AG10803 (cell line): ENCODE data around the gene NDUFA13.

Experiments
- DNase-seq: peaks from one replicate; pipeline ENCODE4 v3.0.0; 2010; ENCODE audit warnings: low read depth
- H3K4me3 ChIP-seq: 2 replicates; pipeline ENCODE4 v1.5.1; 2011; ENCODE audit warnings: mild to moderate bottlenecking, low read length, control low read depth
- TF ChIP-seq, protein P1 (sequence below): conservative IDR thresholded peaks from 2 replicates; pipeline ENCODE4 v1.5.1; 2011; ENCODE audit warnings: mild to moderate bottlenecking, low read length, control low read depth, inconsistent platforms

Gene NDUFA13

DNA sequence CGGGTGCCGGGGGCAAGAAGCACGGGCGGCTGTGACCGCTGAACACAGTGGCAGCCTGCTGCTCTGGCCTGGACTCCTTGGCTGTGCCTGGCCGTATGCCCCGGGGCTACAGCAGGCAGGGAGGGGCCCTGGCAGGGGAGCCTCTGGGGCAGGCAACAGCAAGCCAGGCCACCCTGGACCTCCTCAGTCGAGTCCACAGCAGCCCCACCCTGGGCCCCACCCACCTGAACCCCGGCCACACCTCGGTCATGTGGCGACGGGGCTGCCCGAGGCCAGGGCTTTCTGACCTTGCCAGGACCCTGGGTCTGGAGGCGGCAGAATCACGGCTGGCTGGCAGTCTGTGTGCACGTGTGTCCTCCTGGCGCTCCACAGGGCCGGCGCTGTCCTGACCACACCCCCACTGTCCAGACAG lies 30.7 kb downstream of the NDUFA13 start:
- TF ChIP-seq, protein P1, sequence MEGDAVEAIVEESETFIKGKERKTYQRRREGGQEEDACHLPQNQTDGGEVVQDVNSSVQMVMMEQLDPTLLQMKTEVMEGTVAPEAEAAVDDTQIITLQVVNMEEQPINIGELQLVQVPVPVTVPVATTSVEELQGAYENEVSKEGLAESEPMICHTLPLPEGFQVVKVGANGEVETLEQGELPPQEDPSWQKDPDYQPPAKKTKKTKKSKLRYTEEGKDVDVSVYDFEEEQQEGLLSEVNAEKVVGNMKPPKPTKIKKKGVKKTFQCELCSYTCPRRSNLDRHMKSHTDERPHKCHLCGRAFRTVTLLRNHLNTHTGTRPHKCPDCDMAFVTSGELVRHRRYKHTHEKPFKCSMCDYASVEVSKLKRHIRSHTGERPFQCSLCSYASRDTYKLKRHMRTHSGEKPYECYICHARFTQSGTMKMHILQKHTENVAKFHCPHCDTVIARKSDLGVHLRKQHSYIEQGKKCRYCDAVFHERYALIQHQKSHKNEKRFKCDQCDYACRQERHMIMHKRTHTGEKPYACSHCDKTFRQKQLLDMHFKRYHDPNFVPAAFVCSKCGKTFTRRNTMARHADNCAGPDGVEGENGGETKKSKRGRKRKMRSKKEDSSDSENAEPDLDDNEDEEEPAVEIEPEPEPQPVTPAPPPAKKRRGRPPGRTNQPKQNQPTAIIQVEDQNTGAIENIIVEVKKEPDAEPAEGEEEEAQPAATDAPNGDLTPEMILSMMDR = no peak
- H3K4me3 ChIP-seq = no peak overlapping the region
- DNase-seq = no peak

DNA sequence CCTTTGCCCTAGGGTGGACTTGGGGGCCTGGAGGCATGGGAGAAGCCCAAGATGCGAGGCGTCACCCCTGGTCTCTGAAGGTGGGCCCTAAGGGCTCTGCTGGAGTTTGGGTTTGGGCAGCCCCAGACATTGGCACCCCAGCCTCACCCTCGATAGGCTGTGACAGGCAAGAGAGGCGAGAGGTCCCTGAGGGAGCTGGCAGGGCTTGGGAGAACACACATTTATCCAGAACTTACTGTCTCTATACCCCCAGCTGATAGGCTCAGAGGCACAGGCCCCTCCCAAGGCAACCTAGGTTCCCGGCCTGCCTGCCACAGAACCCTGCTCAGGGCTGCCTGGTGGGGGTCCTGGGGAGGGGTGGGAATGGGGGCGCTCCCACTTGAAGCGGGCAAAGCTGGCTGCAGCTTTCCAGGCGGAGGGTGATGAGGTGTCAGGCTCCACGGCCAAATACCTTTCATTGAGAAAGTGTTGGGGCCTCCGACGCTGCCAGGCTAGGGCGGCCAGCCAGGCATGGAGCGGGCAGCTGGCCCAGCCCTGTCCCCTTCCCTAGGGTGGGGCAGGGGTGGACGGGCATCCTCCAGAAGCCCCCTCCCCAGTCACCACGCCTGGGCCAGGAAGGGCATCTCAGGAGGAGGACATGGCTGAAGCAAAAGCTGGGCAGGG lies 31.8 kb downstream of the NDUFA13 start:
- DNase-seq = no peak
- TF ChIP-seq, protein P1 = no peak
- H3K4me3 ChIP-seq = no peak overlapping the region

DNA sequence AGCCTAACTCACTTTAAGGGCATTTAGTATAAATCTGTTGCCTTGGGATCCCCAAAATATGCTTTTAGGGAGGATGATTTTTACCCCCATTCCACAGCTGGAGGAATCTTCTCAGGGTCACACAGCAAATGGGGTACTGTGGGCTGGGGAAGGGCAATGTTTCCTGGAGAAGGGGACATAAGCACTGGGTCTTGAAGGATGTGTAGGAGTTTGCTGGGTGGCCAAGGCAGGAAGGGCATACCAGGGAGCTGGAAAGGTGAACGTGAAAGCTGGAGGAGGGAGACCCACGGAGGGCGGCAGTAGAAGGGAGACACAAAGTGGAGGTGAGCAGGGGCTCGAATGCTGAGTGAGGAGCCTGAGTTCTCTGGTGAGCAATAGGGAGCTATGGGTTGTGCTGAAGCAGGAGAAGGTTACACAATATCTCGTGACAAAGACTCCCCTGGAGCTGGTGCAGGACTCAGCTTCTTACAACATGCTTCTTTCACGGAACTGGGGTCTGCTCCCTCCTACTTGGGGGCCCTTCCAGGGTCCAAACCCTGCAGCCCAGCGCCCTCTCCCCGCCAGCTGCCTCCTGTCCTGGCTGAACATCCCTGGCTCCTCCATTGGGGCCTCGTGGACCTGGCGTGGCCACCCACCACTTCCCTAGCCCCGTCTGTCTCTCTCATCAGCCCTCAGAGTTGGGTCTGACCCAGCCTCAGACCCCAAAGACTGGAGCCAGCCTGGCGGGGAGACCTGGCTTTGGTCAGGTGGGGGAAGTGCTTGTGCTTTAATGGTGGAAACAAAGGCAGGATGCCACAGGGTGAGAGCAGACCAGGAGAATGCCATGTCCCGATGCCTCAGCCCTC lies 33.1 kb downstream of the NDUFA13 start:
- no peak for DNase-seq
- TF ChIP-seq, protein P1 = no peak

DNA sequence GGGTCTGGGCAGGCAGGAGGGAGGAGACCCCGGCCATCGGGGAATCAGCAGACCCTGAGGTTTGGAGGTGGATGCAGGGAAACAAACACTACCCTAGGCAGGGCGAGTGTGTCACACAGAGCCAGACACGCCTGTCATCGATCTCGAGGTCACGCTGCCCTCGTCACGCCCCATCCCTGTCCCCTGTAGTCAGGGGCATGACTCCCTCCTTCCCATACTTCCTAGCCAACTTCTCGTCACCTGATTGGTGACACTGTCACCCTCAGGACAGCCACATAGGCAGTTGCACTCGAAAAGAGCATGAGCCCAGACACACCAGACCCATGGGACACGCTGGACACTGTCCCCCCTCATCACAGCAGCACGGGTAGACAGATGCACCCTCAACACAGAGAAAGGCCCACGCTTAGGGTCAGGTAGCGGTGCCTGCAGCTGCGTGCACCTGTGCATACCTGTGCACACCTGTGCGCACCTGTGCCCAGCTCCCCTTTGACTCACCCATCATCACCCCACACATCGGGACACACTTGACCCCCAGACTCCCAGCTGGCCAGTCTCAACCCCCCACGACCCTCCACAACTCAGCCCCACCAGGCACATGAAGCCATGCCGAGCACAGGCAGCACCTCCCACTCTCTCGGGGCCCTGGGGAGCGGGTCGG lies 33.9 kb downstream of the NDUFA13 start:
- H3K4me3 ChIP-seq = no peak overlapping the region
- TF ChIP-seq, protein P1 = no peak
- DNase-seq = no peak

More for the DNA sequence above, 33.1 kb downstream of the NDUFA13 start:
- H3K4me3 ChIP-seq = no peak overlapping the region

DNA sequence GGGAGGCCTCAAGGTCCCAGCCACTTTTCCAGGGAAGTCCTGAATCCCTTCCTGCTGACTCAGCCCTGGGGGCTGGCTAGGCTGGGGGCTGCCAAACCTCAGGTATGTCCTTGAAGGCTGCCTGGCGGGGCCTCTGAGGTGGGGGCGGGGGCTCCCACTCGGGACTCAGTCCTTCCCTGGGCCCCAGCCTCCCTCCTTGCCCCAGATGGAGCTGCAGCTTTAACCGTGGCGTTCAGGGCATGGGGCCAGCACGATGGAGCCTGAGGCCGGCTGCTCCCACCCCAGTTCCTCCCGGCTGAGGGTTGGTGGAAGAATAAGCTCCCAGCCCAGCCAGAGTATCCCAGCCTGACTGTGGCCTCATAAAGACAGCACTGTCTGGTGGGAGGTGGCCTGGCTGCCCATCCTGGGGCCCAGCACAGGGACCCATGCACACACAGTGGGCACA lies 34.5 kb downstream of the NDUFA13 start:
- H3K4me3 ChIP-seq = no peak overlapping the region
- TF ChIP-seq, protein P1 = no peak
- peak; percentile 73 for DNase-seq

DNA sequence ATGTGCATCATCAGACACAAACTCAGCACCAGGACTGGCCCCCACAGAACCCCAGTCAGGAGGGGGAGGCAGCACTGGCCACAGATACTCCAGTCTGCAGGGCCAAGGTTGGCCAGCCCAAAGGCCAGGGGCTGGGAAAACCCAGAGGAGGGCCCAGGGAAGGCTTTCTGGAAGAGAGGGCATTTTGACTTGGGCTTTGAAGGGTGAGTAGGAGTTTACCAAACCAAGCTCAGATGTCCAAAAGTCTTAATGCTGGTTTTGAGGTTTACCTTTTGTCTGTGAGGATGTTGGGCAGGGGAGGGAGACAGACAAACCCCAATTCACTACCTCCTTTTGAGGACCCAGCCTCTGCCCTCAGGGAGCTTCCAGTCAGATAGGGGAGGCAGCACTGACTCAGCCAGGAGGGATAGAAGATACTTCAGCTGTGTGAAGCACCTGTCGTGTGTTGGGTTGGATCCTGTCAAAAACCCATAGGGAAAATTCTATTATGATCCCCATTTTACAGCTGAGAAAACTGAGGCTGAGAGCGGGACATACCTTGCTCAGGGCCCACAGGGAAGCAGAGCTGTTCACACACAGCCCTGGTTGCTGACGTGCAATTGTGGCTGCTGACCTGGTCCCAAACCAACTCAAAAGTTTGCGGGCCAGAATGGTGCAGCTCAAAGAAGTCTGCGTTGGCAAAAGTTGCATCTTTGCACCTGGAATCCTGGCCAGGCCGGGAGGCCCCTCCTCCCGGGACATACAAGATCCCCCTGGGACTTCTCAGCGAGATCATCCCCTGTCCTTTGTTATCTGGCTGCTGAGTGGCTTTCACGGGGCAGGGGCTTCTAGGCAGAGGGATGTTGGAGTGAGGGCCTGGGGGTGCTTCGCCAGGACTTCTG lies 35.2 kb downstream of the NDUFA13 start:
- H3K4me3 ChIP-seq = no peak overlapping the region
- TF ChIP-seq, protein P1 = no peak
- no peak for DNase-seq
